PC-3 (cell line): ENCODE data around the gene SPRTN. TPM values are rescaled to one million over a fixed set of nuclear protein-coding genes. Genes with fewer than 3 reads are reported as not detected.

Experiments
- ATAC-seq: fragments of 200-7000 bp; cut with Tn5 transposase; 2 replicates; pipeline ENCODE4 v1.9.1; 2020; ENCODE audit warnings: mild to moderate bottlenecking, moderate library complexity
- BruUV-seq: library from RNA; stranded (reverse); fragments of 400-500 nt; replicated peaks from 2 replicates; lab custom pipeline; 2021; lab: Mats Ljungman, UMichigan
- CTCF ChIA-PET: fragments of 300-600 bp; sonication (Branson Sonifier 250); formaldehyde crosslinking; loops from one replicate; lab custom pipeline; 2022; ENCODE audit warnings: antibody characterized with exemption; lab: Charles Lee
- POLR2A ChIA-PET: fragments of 300-600 bp; sonication (Branson Sonifier 250); formaldehyde crosslinking; loops from one replicate; lab custom pipeline; 2022; ENCODE audit warnings: antibody characterized with exemption; ENCODE audit not compliant: unreplicated experiment; lab: Charles Lee
- DNase-seq: peaks from one replicate; pipeline ENCODE4 v3.0.0-alpha.2; 2015
- H2AFZ ChIP-seq: fragments of 300-600 bp; sonication (generic); 2 replicates; pipeline ENCODE4 v1.6.0; 2016; ENCODE audit warnings: antibody characterized with exemption, low read length
- H3F3A ChIP-seq: fragments of 300-600 bp; sonication (generic); one replicate; pipeline ENCODE4 v1.6.0; 2017; ENCODE audit warnings: antibody characterized with exemption, low read length, control low read depth, mild to moderate bottlenecking; ENCODE audit not compliant: unreplicated experiment
- H3K27ac ChIP-seq: fragments of 300-600 bp; sonication (generic); 2 replicates; pipeline ENCODE4 v1.5.1; 2016; ENCODE audit warnings: mild to moderate bottlenecking, low read length
- H3K27me3 ChIP-seq: fragments of 300-600 bp; sonication (generic); 2 replicates; pipeline ENCODE4 v1.6.1; 2016; ENCODE audit warnings: low read length, mixed read lengths
- H3K36me3 ChIP-seq: fragments of 300-600 bp; sonication (generic); 2 replicates; pipeline ENCODE4 v1.6.1; 2016; ENCODE audit warnings: low read depth, mixed run types, low read length, mixed read lengths
- H3K4me1 ChIP-seq: fragments of 300-600 bp; sonication (generic); 2 replicates; pipeline ENCODE4 v1.5.1; 2016; ENCODE audit warnings: low read length; ENCODE audit not compliant: insufficient read depth
- H3K4me2 ChIP-seq: fragments of 300-600 bp; sonication (generic); 2 replicates; pipeline ENCODE4 v1.6.0; 2016; ENCODE audit warnings: low read length
- H3K4me3 ChIP-seq: fragments of 300-600 bp; sonication (generic); 2 replicates; pipeline ENCODE4 v1.5.1; 2016; ENCODE audit warnings: mild to moderate bottlenecking, low read length, mixed read lengths
- H3K79me2 ChIP-seq: fragments of 300-600 bp; sonication (generic); 2 replicates; pipeline ENCODE4 v1.6.1; 2017; ENCODE audit warnings: low read length, mixed read lengths
- H3K9ac ChIP-seq: fragments of 300-600 bp; sonication (generic); 2 replicates; pipeline ENCODE4 v1.6.0; 2016; ENCODE audit warnings: mild to moderate bottlenecking, low read length
- H3K9me2 ChIP-seq: fragments of 300-600 bp; sonication (generic); replicated peaks from 2 replicates; pipeline ENCODE4 v1.6.1; 2016; ENCODE audit warnings: mixed run types, low read length, mixed read lengths
- H3K9me3 ChIP-seq: fragments of 300-600 bp; sonication (generic); 2 replicates; pipeline ENCODE4 v1.6.1; 2016; ENCODE audit warnings: low read length, mixed read lengths
- H4K20me1 ChIP-seq: fragments of 300-600 bp; sonication (generic); 2 replicates; pipeline ENCODE4 v1.6.1; 2016; ENCODE audit warnings: low read length, mixed read lengths
- CTCF ChIP-seq: fragments of 300-600 bp; sonication (generic); conservative IDR thresholded peaks from 2 replicates; pipeline ENCODE4 v1.5.1; 2017; ENCODE audit warnings: antibody characterized with exemption, low read depth, mild to moderate bottlenecking, low read length
- EZH2 ChIP-seq: fragments of 300-600 bp; sonication (generic); IDR thresholded peaks from one replicate; pipeline ENCODE4 v1.6.1; 2017; ENCODE audit warnings: antibody characterized with exemption, mild to moderate bottlenecking, low read length; ENCODE audit not compliant: unreplicated experiment
- EZH2phosphoT487 ChIP-seq: fragments of 300-600 bp; sonication (generic); IDR thresholded peaks from 2 replicates; pipeline ENCODE4 v1.6.1; 2018; ENCODE audit warnings: mild to moderate bottlenecking, antibody characterized with exemption, low read length, borderline replicate concordance
- intact Hi-C: fragments of 100-400 bp; cut with micrococcal nuclease; formaldehyde crosslinking; loops from 2 replicates; pipeline ENCODE4 v1.9.0; 2023
- total RNA-seq: library from RNA; depleted of rRNA; stranded (reverse); fragments of >200 nt; gene quantifications from 2 replicates; pipeline ENCODE4 v1.2.3, GENCODE V29; 2014

Gene SPRTN
- total RNA-seq, 1 experiment from 2014 or later: 27.8 TPM

- peaks cover 88% of the 10 kb centered on the region for H3K79me2 ChIP-seq
- H4K20me1 ChIP-seq: peaks cover 4% of the 10 kb centered on the region; the same call in 1 of the 2 replicates
- intact Hi-C loops: loop anchor here (2.0 kb wide), 1 partner anchor 23 kb away; no protein-coding TSS in a partner anchor
- H3K4me1 ChIP-seq: peaks cover 33% of the 10 kb centered on the region
- no peaks in the 10 kb centered on the region for H3K9me2 ChIP-seq
- H3K9me3 ChIP-seq: no peaks in the 10 kb centered on the region
- H3K4me2 ChIP-seq: peak overlapping the region; percentile 62
- H3K36me3 ChIP-seq: no peaks in the 10 kb centered on the region
- H3F3A ChIP-seq: peaks cover 13% of the 10 kb centered on the region
- peak overlapping the region; percentile 14; the same call in 1 of the 2 replicates for H3K4me3 ChIP-seq
- ChIA-PET POLR2A (interaction anchor here (0.5 kb wide), 1 partner anchor 19 kb away, joined by 4 read pairs; no protein-coding TSS in a partner anchor), CTCF (no interaction called here)
- H2AFZ ChIP-seq: 0 out of 2 replicates have a peak overlapping the region, but pooled peaks have one; percentile 5
- peak overlapping the region; percentile 51 for H3K9ac ChIP-seq
- peak overlapping the region; percentile 88 for H3K27ac ChIP-seq
- ATAC-seq (peak; percentile 90), DNase-seq (peak; percentile 88)
- TF ChIP-seq CTCF (no peak), EZH2phosphoT487 (no peak), EZH2 (no peak)
- BruUV-seq: no TSS peak
- H3K27me3 ChIP-seq: no peaks in the 10 kb centered on the region
Observed at GRCh38 chr1:231395076-231395997, 57.2 kb downstream of the SPRTN start.

GRCh38 chr1:231395998-231396390 is 57.9 kb downstream of the SPRTN start:
- ATAC-seq: no peak
- H3K4me1 ChIP-seq: peaks cover 31% of the 10 kb centered on the region
- peaks cover 4% of the 10 kb centered on the region; the same call in 1 of the 2 replicates for H4K20me1 ChIP-seq
- TF ChIP-seq EZH2 (no peak), CTCF (no peak), EZH2phosphoT487 (no peak)
- H3K79me2 ChIP-seq: peaks cover 88% of the 10 kb centered on the region
- H3K4me3 ChIP-seq: no peak overlapping the region; the same call in 1 of the 2 replicates
- no peaks in the 10 kb centered on the region for H3K27me3 ChIP-seq
- peak overlapping the region; percentile 62 for H3K4me2 ChIP-seq
- H3K9me3 ChIP-seq: no peaks in the 10 kb centered on the region
- ChIA-PET CTCF (no interaction called here), POLR2A (no interaction called here)
- no peak overlapping the region for H2AFZ ChIP-seq
- H3K36me3 ChIP-seq: no peaks in the 10 kb centered on the region
- H3K9ac ChIP-seq: peak overlapping the region; percentile 51
- peak overlapping the region; percentile 88 for H3K27ac ChIP-seq
- peaks cover 13% of the 10 kb centered on the region for H3F3A ChIP-seq
- intact Hi-C loops: loop anchor here (2.0 kb wide), 1 partner anchor 23 kb away; no protein-coding TSS in a partner anchor
- no peaks in the 10 kb centered on the region for H3K9me2 ChIP-seq
- no TSS peak for BruUV-seq
- no peak for DNase-seq
